HL-60 (cell line): Measurements from ENCODE around the gene ARHGAP25.

Experiments
- POLR2AphosphoS5 ChIP-seq: IDR thresholded peaks from 2 replicates; pipeline ENCODE4 v1.6.1; 2012; ENCODE audit warnings: low read depth
- TF ChIP-seq, protein P1 (sequence below): IDR thresholded peaks from one replicate; pipeline ENCODE4 v1.5.1; 2011; ENCODE audit warnings: low read length, control low read depth, inconsistent platforms; ENCODE audit not compliant: insufficient read depth
- TF ChIP-seq, protein P2 (sequence below): IDR thresholded peaks from 2 replicates; pipeline ENCODE4 v1.6.1; 2012; ENCODE audit warnings: low read depth; ENCODE audit not compliant: insufficient replicate concordance

DNA sequence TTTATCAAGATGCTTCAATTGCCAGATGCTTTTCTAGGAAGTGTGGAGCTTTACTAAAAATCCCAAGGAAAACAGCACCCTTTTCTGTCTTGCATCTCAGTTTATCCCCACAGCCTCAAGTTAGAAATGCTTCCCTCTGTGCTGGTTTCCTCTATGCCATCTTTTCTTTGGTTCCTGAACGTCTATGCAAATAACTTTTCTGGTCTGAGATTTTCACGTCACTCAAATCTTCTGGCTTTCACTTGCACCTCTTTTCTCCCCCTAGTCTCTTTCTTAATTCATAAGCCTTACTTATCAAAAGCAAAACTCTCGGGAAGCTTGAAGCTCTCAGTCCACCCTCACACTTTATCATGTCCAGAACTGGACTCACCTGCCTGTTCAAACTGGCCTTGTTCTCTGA lies 33.9 kb downstream of the ARHGAP25 start:
- TF ChIP-seq, protein P1, sequence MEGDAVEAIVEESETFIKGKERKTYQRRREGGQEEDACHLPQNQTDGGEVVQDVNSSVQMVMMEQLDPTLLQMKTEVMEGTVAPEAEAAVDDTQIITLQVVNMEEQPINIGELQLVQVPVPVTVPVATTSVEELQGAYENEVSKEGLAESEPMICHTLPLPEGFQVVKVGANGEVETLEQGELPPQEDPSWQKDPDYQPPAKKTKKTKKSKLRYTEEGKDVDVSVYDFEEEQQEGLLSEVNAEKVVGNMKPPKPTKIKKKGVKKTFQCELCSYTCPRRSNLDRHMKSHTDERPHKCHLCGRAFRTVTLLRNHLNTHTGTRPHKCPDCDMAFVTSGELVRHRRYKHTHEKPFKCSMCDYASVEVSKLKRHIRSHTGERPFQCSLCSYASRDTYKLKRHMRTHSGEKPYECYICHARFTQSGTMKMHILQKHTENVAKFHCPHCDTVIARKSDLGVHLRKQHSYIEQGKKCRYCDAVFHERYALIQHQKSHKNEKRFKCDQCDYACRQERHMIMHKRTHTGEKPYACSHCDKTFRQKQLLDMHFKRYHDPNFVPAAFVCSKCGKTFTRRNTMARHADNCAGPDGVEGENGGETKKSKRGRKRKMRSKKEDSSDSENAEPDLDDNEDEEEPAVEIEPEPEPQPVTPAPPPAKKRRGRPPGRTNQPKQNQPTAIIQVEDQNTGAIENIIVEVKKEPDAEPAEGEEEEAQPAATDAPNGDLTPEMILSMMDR: no peak
- TF ChIP-seq POLR2AphosphoS5: no peak
- TF ChIP-seq, protein P2, sequence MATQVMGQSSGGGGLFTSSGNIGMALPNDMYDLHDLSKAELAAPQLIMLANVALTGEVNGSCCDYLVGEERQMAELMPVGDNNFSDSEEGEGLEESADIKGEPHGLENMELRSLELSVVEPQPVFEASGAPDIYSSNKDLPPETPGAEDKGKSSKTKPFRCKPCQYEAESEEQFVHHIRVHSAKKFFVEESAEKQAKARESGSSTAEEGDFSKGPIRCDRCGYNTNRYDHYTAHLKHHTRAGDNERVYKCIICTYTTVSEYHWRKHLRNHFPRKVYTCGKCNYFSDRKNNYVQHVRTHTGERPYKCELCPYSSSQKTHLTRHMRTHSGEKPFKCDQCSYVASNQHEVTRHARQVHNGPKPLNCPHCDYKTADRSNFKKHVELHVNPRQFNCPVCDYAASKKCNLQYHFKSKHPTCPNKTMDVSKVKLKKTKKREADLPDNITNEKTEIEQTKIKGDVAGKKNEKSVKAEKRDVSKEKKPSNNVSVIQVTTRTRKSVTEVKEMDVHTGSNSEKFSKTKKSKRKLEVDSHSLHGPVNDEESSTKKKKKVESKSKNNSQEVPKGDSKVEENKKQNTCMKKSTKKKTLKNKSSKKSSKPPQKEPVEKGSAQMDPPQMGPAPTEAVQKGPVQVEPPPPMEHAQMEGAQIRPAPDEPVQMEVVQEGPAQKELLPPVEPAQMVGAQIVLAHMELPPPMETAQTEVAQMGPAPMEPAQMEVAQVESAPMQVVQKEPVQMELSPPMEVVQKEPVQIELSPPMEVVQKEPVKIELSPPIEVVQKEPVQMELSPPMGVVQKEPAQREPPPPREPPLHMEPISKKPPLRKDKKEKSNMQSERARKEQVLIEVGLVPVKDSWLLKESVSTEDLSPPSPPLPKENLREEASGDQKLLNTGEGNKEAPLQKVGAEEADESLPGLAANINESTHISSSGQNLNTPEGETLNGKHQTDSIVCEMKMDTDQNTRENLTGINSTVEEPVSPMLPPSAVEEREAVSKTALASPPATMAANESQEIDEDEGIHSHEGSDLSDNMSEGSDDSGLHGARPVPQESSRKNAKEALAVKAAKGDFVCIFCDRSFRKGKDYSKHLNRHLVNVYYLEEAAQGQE: no peak
